ENCODE measurements around the gene UNK. TPM values are rescaled to one million over a fixed set of nuclear protein-coding genes. Genes with fewer than 3 reads are reported as not detected.
A peak's percentile ranks its signal among the peaks of the same experiment; 100 is the strongest.

UNK gene
- total and polyA plus RNA-seq, 12 donors, result 11.6 to 21.3 (median 14.7) TPM

GRCh38 chr17:75752405-75752709 is 32.2 kb upstream of the UNK start:
- peaks cover 0 to 32% (median 0%) of the 10 kb centered on the region in 9 donors for H3K36me3 ChIP-seq
- H3K27ac ChIP-seq, result no peak overlapping the region
- TF ChIP-seq, protein P1, sequence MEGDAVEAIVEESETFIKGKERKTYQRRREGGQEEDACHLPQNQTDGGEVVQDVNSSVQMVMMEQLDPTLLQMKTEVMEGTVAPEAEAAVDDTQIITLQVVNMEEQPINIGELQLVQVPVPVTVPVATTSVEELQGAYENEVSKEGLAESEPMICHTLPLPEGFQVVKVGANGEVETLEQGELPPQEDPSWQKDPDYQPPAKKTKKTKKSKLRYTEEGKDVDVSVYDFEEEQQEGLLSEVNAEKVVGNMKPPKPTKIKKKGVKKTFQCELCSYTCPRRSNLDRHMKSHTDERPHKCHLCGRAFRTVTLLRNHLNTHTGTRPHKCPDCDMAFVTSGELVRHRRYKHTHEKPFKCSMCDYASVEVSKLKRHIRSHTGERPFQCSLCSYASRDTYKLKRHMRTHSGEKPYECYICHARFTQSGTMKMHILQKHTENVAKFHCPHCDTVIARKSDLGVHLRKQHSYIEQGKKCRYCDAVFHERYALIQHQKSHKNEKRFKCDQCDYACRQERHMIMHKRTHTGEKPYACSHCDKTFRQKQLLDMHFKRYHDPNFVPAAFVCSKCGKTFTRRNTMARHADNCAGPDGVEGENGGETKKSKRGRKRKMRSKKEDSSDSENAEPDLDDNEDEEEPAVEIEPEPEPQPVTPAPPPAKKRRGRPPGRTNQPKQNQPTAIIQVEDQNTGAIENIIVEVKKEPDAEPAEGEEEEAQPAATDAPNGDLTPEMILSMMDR (IDR thresholded peaks at IDR 0.05), result no peak
- no peak overlapping the region for H3K4me3 ChIP-seq
- intact Hi-C loops (cut with DNase I), result loop anchor here in 2 of 10 donors (5.0 to 10.0 kb wide), 3 partner anchors 75 to 328 kb away; partner anchors contain the start of gene SMIM5 (in 1 of the 2)
- WGBS, 2 donors, result 86 to 90% methylated on average over 10 of the region's 10 CpGs
- peaks cover 7 to 35% (median 24%) of the 10 kb centered on the region in 9 donors for H3K4me1 ChIP-seq
- no peak for ATAC-seq
- no peak for DNase-seq
- no peaks in the 10 kb centered on the region for H3K27me3 ChIP-seq
- no peaks in the 10 kb centered on the region for H3K9me3 ChIP-seq

- H3K9me3 ChIP-seq, result no peaks in the 10 kb centered on the region
- peak overlapping the region in 9 of 10 donors; percentile 35 to 58 (median 49) for H3K4me3 ChIP-seq
- WGBS, 2 donors, result 72 to 76% methylated on average over 19 of the region's 19 CpGs
- peak overlapping the region in 2 of 10 donors; percentile 62 to 78 for H3K27ac ChIP-seq
- TF ChIP-seq, protein P1 (IDR thresholded peaks at IDR 0.05), result no peak
- H3K4me1 ChIP-seq, result peaks cover 7 to 29% (median 20%) of the 10 kb centered on the region in 9 donors
- ATAC-seq (no peak), DNase-seq (no peak)
- H3K36me3 ChIP-seq, result peaks cover 0 to 38% (median 0%) of the 10 kb centered on the region in 9 donors
- no peaks in the 10 kb centered on the region for H3K27me3 ChIP-seq
- intact Hi-C loops (cut with DNase I), result loop anchor here in 2 of 10 donors (5.0 to 10.0 kb wide), 3 partner anchors 76 to 328 kb away; partner anchors contain the start of gene SMIM5 (in 1 of the 2)
These were observed 31.6 kb upstream of the UNK start for GRCh38 chr17:75752802-75753513.

- Histone ChIP-seq H3K9me3 (no peaks in the 10 kb centered on the region), H3K4me3 (peak overlapping the region in 9 of 10 donors; percentile 35 to 58 (median 49)), H3K27ac (peak overlapping the region in 5 of 10 donors; percentile 30 to 78 (median 62)), H3K36me3 (peaks cover 0 to 41% (median 0%) of the 10 kb centered on the region in 9 donors), H3K4me1 (peaks cover 7 to 25% (median 17%) of the 10 kb centered on the region in 9 donors), H3K27me3 (no peaks in the 10 kb centered on the region)
- peak; percentile 37 to 84 (median 54) for ATAC-seq
- TF ChIP-seq, protein P1 (IDR thresholded peaks at IDR 0.05), result peak; percentile 38 to 81 (median 63)
- 9 to 10% methylated on average over 73 to 76 of the region's 76 CpGs for WGBS, 2 donors
- intact Hi-C loops (cut with DNase I), result loop anchor here in 2 of 10 donors (5.0 to 10.0 kb wide), 3 partner anchors 76 to 329 kb away; partner anchors contain the start of gene SMIM5 (in 1 of the 2)
- peak; percentile 58 to 81 for DNase-seq
These were observed 30.9 kb upstream of the UNK start for GRCh38 chr17:75753514-75754377.
